GM19035 (cell line): ENCODE results near the gene THEM4.
"Not testable (repeated sequence)": the region's sequence is repeated elsewhere in the genome, so short reads cannot be mapped to it uniquely, and the experiment has no call there.

Experiments used
- ATAC-seq: cut with Tn5 transposase; IDR thresholded peaks from one replicate; pipeline ENCODE4 v1.9.1; 2021; ENCODE audit not compliant: unreplicated experiment

Gene THEM4

DNA sequence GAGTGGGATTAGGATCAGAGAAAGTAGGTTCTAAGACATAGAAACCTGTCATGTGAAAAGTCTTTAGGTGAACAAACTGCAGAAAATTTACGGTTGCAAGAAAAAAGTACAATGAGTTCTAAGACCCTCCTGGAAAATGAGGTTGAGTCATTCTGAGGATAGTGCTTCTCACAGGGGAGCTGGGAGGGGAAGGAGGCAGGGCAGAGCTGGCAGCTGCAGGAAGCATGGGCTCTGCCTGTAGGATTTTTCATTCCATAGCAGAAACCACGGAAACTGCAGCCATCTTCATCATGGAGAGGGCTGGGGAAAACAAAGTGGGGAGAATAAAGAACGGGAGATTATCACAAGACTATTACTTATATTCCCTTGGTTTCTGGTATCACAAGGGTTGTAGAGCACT lies 25.8 kb upstream of the THEM4 start:
- ATAC-seq: no peak

DNA sequence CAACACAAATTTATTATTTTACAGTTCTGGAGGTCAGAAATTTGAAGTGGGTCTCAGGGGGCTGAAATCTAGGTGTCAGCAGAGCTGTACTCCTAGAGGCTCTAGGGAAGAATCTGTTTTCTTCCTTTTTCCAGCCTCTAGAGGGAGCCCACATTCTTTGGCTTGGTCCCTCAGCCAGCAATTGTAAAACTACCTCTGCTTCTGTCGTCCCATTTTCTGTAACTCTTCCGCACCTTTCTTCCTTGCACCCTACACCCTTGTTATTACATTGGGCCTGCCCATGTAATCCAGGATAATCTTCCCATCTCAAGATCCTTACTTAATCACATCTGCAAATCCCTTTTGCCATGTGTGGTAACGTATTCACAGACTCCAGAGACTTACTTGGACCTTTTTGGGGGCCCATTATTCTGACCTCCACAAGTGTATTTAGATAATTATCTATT lies 24.8 kb upstream of the THEM4 start:
- no peak for ATAC-seq

DNA sequence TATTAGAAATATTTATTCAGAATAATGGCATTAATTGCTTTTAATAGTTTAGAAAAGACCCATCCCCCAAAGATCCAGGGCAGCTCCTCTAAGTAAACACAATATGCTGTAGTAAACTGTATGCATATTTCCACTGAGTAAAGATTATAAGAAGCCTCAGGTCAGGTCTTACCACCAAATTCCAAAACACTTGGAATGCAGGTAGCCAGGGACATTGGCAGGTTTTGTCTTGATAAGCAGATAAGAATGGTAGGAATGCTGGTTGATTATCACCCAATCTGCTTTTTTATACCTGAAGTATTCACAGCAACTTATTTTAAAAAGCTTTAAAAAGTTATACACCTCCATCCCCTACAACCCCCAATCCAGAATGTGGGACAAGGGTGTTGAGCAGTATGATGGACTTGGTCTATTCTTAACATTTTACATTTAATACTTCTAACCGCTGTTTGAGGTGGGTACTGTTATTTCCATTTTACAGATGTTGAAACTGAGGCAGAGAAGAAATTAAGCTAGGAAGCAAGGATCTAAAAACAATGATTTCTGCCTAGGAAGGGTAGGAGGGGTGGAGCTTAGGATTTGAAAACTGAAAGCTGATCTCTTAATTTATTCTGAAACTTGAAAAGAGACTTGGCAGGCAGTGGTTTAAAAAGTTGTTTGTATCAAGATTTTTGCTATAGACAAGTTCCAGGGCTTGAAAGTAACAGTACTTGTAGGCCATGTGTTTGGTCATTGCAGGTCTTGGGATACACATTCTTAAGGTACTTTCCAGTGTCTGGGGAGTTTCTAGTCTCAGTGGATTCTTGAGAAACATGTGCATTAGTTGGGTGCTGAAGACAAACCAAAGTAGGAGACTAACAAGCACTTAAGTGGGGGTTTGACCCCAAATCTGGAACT lies 15.6 kb upstream of the THEM4 start:
- ATAC-seq: no peak

DNA sequence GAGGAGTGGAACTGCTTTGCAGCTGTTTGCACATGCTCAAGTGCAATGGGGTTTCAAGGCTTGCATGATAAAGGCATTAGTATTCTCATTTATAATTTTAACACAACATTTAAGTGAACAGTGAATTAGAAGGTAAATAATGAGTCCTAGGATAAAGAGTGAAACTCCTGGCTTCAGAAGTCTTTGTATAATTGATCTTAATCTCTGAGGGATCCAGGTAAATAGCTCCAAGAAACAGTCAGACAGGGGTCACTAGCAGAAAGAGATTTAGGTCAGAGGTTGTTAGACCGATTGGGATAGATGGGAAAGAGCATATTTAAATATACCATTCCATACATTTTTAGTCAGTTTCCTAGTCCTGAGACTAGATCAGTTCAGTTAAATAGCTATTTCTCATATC lies 14.1 kb upstream of the THEM4 start:
- no peak for ATAC-seq

DNA sequence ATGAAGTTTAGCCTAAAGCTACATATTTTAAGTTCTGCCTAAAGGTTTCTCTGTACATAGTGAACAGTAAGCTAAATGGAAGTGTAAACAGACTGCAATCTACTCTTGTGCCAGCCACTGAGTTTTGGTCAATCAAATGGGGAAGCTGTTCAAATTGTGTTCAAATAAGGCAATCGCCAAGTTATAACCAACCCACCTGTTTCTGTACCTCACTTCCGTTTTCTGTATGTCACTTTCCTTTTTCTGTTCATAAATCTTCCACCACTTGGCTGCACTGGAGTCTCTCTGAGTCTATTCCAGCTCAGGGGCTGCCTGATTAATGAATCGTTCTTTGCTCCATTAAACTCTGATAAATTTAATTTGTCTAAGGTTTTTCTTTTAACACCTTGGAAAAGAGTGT lies 10.8 kb upstream of the THEM4 start:
- ATAC-seq: no peak

DNA sequence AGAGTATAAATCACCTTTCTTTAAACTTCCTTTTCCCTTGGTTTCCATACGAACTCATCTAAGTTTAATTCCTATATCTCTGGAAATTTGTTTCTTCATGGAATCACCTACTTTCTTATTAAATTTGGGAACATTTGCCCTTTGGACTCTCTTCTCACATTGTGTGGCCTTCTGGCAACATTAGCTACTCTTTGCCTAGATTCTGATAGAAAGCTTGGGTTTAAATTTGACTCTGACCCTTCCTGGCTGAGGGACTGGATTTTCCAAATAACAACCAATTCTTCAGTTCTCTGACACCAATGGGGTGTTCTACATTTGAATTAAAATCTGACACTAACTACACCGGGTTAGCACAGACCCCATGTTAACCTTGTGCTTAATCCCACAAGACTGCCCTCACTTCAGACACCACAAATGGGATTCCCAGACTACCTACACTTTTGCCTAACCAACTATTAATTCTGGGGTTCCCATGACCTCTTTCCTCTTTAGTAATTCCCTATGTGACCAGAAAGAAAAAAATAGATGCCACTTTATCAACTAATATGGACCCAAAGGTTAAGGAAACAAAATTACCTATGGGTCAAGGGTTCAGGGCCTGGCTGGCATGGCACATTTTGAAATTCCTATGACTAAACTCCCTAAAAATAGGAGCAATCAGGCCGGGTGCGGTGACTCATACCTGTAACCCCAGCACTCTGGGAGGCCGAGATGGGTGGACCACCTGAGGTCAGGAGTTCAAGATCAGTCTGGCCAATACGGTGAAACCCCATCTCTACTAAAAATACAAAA lies 9.7 kb upstream of the THEM4 start:
- ATAC-seq: no peak

DNA sequence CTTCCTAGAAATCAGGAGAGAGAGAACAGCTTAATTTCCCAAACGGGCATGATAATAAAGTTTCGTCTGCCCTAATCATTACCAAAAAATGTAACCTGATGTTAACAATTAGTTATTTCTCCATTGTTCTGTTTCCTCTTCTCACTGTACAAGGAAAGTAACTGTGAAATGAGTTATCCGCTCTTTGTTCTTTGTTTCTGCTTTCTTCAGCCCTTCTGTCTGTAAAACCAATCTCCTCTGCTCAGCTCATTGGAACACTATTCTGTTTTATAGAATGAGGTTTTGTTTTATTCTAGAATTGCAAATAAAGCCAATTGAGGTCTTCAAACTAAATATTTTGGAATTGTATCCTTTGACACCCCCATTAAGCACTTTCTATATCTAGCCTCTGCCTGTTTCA lies 8.8 kb upstream of the THEM4 start:
- no peak for ATAC-seq

DNA sequence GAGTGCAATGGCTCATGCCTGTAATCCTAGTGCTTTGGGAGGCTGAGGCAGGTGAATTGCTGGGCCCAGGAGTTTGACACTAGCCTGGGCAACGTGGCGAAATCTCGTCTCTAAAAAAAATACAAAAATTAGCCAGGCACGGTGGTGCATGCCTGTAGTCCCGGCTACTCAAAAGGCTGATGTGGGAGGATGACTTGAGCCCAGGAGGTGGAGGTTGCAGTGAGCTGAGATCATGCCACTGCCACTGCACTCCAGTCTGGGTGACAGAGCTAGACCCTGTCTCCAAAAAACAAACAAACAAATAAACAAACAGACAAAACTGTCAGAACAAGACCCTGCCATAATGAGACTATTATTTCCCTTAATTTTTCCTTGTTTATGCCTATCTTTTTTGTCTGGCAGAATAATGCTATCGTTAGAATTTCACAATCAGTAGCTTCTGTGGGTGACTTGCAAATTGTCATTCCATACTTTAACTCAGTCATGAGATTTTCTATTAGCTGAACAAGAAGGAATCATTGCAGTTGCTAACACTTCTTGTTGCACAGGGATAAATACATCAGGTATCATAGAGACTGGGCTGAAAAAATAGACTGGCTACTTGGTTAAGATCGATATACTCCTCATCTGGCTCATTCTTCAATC lies 7.5 kb upstream of the THEM4 start:
- ATAC-seq: no peak

DNA sequence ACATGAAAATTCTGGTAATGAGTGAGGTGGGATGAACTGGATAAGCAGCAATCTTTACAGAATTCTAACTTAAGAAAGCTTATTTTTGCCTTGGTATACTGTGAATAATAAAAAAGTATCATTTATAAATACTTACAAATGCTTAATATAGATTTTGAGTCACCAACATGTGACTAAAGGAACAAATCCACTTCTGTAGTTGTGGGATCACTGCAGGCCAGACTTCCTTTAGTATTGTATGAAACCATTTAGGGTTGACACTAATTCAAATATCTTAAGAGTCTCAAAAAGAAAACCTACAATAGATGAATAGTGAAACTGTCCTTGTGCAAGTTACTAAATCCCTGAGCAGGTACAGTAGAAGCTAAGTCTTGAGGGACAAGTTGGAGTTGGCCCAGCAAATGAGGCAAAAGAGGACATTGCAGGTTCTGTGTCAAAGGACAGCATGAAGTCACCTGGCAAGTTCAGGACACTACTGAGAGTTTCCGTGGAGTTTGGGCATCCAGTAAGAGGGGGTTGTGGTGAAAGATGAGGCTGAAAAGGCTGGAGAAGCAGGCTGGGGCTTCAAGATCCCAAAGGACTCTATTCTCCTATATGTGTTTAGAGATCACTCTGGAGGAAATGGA lies 5.9 kb upstream of the THEM4 start:
- ATAC-seq: no peak

DNA sequence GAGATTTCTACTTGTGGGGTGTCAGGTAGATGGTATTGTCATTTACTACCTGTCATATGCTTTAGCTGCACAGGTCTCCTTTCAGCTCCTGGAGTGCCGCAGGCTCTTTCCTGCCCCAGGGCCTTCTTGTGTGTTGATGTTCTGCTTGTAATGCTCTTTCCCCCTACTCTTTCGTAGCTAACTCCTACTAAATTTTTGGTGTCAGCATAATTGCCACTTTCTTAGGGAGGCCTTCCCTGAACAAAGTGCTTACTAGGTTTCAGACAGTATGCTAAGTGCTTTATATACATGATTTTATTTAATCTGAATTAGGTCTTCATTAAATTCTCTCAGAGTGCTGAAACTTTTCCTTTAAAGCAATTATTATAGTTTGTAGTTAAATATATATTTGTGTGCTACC lies 4.8 kb upstream of the THEM4 start:
- ATAC-seq: no peak

DNA sequence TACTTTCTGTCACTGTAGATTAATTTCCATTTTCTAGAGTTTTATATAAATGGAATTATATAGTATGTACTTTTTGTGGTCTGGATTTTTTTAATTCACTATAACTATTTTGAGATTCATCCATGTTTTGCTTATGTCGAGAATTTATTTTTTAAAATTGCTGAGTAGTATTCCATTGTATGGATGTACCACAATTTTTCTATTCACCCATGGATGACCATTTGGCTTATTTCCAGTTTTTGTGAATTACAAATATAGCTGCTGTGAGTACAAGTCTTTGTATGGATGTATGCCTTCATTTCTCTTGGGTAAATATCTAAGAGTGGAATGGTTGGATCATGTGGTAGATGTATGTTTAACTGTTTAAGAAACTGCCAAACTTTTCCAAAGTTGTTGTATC lies 3.7 kb upstream of the THEM4 start:
- ATAC-seq: no peak

DNA sequence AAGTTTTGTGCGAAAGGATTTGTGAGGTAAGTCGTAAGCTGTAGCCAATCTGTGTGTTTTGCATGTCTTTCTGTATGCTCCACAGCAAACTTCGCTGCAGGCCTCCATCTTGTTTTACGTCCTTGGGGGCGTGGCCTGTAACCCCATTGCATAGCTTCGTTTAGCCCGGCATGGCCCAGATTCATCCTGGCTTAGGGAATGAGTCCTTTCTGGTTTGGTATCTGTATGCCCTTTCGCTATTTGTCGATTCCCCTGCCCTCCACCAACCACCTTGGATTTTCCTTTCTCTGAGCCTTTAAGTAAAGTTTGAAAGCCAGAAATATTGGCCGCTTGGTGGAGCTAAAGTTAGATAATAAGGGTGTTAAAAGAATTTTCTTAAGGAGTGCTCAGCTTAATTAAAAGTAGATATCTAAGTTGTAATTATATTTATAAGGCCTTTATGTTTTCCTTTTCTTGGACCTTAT lies 1.1 kb downstream of the THEM4 start:
- ATAC-seq: no peak

DNA sequence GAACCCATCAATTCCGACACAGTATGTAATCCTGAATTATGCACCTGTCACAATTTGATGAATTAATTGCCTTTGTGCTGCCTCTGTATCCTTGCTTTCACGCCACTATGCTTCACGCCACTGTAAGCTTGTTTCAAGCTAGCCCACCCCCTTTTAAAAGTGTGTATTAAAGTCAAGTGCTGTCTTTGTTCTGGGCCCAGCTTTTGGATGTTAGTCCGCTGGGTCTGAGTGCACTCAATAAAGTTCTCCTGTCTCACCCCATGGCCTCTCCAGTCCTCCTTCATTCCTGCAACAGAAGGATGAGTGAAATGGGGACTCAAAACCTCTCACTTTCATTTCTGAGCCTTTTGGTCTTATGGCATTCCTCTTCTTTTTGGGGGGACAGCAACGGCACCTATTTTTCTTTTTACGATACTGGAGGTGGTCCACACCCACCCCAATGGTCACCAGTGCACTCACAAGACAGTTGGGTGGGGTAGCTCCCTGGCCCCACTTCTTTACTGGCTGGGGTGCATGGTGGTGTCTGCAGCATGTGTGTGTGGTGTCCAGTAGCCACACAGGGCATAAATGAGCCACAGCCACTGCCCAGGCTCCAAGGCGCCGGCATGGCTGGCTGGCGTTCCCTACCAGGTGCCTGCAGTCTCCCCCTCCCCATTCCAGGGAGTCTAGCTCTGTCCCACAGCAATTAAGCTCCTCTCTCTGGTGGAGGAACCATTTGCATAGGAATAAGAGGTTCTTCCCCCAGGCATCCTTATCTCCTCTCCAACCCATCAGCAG lies 1.8 kb downstream of the THEM4 start:
- ATAC-seq: no peak

DNA sequence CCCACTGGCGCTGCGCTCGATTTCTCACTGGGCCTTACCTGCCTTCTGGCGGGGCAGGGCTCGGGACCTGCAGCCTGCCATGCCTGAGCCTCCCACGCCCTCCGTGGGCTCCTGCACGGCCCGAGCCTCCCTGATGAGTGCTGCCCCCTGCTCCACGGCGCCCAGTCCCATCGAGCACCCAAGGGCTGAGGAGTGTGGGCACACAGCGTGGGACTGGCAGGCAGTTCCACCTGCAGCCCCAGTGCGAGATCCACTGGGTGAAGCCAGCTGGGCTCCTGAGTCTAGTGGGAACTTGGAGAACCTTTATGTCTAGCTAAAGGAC lies 3.0 kb downstream of the THEM4 start:
- ATAC-seq: not testable (repeated sequence)

DNA sequence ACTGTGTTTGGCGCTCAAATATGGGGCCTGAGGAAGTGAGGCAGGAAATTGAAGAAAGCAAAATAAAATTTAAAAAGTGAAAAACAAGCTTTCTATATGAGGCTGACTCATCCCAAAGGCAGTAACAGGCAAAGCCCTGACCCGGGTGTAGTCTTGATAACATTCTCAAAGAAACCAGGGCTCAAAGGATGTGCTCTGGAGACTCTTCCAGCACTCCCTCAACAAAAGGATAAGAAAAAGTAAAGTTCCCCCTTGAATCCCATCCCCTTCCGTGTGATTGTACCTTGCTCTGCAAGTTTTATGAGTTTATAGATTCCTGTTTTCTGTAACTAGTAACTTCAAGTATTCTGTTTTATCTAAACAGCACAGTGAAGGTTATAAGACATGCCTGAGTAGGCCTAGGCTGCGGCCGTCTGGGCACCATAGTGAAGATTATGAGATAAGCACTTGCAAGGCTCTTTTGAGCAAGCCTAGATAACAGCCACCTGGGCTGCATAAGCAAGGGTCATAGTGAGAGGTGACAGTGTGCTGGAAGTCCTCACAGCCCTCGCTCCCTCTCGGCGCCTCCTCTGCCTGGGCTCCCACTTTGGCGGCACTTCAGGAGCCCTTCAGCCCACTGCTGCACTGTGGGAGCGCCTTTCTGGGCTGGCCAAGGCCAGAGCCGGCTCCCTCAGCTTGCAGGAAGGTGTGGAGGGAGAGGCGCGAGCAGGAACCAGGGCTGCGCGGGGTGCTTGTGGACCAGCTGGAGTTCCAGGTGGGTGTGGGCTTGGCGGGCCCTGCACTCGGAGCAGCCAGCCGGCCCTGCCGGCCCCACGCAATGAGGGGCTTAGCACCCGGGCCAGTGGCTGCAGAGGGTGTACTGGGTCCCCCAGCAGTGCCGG lies 3.6 kb downstream of the THEM4 start:
- ATAC-seq: not testable (repeated sequence)

DNA sequence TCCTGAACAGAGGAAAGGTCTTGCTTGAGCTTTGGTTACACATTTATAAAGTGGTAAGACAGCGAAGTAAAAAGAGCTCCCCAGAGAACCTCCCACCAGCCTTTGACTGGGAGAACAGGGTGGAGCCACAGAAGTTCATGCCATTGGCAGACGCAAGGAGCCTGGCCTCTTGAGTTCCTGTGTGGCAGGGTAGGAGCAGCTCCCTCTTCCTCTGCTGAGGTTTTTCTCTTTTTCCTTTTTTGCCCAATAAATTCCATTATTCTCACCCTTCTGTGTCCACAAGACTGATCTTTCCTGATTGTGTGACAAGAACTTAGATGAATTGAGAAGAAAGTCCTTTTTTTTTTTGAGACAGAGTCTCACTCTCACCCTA lies 4.3 kb downstream of the THEM4 start:
- no peak for ATAC-seq

DNA sequence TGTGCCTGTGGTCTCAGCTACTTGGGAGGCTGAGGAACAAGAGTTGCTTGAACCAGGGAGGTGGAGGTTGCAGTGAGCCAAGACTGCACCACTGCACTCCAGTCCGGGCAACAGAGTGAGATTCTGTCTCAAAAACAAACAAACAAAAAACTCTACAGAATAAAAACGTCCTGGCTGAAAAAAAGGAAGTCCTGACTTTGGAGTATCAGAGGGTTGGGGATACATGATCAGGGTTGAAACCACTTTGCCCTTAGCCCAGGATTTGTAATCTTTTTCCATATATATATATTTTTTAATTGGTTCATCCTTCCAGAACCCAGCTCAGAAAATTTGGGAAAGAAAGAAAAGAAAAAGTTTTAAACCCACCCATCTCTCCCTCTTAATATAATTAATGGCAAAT lies 6.5 kb downstream of the THEM4 start:
- no peak for ATAC-seq

DNA sequence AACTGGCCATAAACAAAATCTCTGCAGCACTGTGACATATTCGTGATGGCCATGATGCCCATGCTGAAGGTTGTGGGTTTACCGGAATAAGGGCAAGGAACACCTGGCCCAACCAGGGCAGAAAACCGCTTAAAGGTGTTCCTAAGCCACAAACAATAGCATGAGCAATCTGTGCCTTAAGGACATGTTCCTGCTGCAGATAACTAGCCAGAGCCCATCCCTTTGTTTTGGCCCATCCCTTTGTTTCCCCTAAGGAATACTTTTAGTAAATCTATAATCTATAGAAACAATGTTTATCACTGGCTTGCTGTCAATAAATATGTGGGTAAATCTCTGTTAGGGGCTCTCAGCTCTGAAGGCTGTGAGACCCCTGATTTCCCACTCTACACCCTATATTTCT lies 8.5 kb downstream of the THEM4 start:
- not testable (repeated sequence) for ATAC-seq

DNA sequence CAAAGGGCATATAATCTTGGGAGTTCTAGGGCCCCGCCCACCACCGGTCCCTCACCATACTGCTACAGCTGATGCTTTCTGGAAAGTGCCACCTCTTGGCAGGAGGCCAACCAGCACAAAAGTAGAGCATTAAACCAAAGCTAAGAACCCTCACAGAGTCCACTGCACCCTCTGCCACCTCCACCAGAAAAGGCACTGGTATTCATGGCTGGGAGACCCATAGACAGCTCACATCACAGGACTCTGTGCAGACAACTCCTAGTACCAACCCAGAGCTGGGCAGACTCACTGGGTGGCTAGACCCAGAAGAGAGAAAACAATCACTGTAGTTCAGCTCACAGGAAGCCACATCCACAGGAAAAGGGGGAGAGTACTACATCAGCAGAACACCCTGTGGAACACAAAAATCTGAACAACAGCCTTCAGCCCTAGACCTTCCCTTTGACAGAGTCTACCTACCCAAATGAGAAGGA lies 10.8 kb downstream of the THEM4 start:
- ATAC-seq: no peak
